ENCODE measurements around the gene APBA2.
"Not testable (repeated sequence)": the region's sequence is repeated elsewhere in the genome, so short reads cannot be mapped to it uniquely, and the experiment has no call there.

APBA2 gene

GRCh38 chr15:28876845-28877185 lies 9.0 kb upstream of the APBA2 start:
- no peak overlapping the region for H3K4me3 ChIP-seq (ENCODE audit: low read depth, low read length)

DNA sequence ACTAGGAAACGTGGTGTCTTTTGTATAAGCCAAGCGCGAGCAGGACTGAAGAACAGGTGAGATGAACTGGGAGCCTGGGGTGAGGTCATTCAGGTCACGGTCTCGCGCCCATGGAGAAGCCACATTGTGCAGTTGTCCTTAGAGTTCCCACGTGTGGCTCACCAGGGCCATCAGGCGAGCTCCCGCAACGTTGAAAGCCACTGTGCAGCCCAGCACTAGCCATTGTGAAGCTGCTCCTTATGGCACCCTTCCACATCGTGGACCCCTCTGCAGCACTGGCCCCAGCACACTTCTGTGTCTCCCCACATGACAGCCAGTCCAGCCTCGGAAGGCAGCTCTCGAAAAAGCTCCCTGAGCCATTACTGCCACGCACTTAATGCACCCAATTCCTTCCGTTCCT lies 7.6 kb upstream of the APBA2 start:
- no peak overlapping the region for H3K4me3 ChIP-seq (ENCODE audit: low read depth, low read length)

- no peak overlapping the region for H3K4me3 ChIP-seq (ENCODE audit: low read depth, low read length)
These were observed 6.2 kb upstream of the APBA2 start for GRCh38 chr15:28879551-28879950.

DNA sequence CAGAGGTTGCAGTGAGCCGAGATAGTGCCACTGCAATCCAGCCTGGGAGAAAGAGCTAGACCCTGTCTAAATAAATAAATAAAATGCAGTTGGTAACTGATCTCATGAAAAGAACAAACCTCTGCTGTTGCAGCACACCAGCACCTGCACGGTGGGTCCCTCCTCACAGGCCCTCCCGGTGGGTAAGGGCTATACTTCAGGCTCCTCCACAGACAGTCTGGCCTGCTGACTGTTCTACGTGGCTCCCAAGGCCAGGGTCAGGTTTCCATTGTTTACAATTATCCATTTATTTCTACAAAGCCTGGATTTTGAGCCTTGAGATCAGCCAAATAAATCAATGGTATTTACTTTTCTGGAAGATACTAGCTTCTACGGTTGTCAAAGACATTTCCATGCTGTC lies 5.1 kb upstream of the APBA2 start:
- H3K4me3 ChIP-seq (ENCODE audit: low read depth, low read length), result no peak overlapping the region

DNA sequence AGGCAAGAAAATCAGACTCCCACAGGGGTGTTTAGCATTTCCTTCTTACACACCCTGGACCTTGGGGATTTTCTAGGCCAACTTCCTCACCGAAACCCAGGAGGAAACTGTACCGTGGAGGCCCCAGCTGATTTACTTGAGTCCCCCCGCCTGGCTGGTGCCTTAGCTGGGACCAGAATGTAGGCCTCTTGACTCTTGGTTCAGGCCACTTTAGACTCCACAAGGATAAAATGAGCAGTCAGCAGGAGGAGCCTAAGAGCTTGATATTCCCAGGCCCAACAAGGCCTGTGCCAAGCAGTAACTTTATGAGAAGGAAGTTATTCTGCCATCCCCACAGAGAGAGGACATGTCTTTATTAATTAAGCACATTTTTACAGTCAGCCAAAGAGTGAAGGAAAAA lies 4.6 kb upstream of the APBA2 start:
- H3K4me3 ChIP-seq (ENCODE audit: low read depth, low read length), result no peak overlapping the region

GRCh38 chr15:28881600-28881999 lies 4.2 kb upstream of the APBA2 start:
- H3K4me3 ChIP-seq (ENCODE audit: low read depth, low read length), result no peak overlapping the region

DNA sequence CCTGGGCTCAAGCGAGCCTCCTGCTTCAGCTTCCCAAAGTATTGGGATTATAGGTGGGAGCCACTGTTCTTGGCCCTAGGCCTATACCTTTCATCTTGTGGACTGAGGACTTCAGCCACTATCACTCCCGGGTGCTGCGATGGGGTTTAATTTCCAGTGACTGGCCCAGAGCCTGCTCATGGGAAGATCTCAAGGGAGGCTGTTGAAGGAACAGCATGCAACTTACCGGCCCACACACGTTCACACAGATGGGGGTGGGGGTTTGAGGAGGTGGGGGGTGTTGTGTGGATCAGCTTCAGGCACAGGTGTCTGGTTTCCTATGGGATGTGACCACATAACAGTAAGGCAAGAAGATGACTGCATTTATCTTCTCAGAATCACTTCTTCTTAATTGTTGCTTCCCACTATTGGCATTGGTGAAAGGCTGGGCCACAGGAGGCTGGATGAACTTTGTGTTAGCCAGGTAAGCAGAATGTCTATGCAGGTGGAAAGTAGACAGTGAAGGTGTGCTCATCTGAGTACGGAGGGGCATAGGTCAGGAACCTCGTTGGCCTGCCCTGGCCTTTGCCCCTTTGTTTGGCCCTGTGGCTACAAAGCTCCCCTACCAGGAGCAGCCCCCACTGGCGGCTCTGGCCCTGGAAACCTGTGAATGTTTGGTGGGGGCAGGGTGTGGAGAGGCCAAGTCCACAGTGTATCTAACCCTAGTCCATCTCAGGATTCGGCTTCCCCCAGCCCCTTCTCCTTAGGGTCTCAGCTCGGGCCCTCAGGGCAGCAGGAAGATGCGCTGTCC lies 1.4 kb upstream of the APBA2 start:
- H3K4me3 ChIP-seq (ENCODE audit: low read depth, low read length), result no peak overlapping the region

DNA sequence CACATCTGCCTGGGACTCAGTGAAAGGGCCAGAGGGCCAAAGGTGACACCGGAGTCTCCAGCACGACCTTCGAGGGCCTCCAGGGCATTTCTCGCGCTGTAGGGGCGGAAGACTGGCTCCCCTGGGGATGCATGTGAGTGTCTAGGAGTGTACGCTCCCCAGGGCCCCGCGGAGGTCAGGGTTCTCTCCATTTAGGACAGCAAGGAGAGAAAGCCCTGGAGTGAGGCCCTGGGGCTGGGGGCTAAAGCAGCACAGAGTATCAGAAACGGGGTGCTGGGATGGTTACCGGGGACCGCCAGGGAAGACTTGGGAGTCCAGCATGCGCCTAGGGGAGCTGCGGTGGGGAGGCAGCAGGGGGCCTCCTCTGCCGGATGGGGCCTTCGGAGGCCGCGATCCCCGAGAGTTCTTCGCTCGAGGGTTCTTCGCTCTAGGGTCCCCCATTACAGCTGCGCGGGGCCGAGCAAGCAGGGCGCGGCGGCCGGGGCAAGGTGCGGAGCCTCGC lies 595 bp upstream of the APBA2 start:
- peak overlapping the region; percentile 45 for H3K4me3 ChIP-seq (ENCODE audit: low read depth, low read length)

DNA sequence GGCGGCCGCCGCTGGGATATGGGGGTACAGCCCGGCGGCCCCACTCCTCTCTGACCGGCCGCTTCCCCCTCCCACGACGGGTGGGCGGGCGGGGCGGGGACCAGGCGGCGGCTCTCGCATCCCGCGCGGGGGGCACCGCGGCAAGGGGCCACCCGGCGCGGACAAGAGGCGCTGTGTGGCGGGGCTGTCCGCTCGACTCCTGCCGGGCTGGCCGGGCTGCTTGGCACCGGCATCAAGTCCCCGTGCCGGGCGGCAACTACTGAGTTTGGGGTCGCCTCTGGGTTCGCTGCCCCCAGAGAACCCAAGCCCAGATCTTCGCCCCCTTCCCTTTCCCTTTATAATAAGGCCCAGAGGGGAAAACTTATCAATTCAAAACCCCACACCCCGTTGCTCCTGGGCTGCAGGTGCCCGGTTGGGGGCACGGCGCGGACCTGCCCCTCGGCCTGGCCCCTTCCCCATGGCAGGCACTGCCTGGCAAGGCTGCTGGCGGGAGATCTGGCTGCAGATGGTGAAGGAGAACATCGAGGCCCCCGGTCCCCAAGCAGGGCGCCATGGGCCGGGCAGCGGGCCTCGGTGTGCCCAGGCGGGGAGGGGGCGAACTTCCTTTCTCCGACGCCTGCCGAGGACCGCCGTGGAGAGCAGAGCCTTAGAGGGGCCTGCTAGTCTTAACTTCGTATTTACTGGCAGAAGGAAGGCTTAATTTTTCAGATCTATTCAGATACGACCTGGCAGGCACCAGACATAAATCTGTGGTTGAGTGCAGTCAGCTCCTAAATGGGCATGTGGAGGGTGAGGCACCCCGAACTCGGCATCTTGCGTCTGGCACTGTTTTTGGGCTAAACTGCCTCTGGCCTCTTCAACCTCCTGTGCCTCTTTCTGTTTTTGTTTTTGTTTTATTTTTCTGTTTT lies 911 bp downstream of the APBA2 start:
- H3K4me3 ChIP-seq (ENCODE audit: low read depth, low read length), result peak overlapping the region; percentile 45

DNA sequence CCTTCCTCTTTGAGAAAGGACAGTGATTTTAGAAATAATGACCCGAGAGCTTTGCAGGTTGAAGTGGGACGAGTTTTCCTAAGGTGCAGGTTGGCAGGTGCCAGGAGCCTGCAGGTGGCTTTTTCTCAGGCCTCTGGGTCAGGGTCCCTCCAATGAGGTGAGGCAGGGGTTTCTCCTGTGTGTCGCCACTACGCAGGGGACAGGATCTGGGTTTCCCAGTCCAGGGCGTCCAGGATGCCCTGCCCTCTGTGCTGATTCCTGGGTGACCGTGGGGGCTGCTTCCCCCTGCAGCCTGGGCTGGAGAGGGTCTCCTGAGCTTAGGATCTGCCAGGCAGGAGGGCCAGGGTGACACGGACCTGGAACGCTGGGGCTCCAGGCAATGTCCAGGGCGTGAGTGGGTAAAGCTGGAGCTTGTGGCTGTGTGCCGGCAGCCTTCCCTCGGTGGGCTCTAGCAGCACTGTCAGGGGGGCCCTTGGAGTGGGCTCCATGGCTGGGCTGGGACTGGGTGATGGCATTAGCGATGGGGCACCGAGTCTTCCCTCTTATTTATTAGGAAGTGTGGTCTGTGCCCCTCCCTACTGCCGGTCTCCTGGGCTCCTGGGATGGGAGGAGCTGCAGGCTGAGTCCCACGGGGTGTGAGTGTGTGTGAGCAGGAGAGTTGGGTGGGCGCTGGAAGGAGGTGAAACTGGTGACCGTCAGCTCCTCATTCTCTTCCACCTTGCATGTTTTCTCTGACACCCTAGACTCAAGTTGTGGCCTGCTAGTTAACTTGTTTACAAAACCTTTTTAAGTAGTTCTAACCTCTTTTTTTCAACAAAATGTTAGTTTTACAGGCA lies 1.8 kb downstream of the APBA2 start:
- H3K4me3 ChIP-seq (ENCODE audit: low read depth, low read length), result no peak overlapping the region

DNA sequence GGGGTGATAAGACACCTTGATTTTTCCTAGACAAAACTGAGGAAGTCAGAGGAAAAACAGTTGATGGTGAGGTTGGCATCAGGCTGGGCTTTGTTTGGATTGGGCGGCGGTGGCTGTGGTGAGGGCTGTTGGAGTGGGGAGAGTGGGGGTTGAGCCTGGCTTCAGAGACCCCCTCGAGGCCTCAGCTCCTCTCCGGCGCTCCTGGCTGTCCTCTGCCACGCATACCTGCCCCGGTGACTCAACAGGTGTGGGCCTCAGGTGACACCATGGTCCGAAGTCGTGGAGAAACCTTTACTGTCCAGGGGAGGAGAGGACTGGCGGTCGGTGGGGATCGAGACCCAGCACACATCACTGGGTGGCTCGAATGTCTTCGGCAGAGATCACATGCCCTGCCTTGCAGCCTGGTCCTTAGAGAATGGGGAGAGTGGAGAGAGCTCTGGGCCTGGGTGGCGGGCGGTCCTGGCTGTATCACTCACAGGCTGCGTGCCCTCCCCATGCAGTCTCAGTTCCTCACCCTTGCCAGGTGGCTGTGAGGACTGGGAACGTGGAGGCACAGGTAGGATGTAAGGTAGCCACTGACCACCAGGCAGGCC lies 2.6 kb downstream of the APBA2 start:
- no peak overlapping the region for H3K4me3 ChIP-seq (ENCODE audit: low read depth, low read length)

GRCh38 chr15:28888900-28889299 lies 3.1 kb downstream of the APBA2 start:
- H3K4me3 ChIP-seq (ENCODE audit: low read depth, low read length), result no peak overlapping the region

DNA sequence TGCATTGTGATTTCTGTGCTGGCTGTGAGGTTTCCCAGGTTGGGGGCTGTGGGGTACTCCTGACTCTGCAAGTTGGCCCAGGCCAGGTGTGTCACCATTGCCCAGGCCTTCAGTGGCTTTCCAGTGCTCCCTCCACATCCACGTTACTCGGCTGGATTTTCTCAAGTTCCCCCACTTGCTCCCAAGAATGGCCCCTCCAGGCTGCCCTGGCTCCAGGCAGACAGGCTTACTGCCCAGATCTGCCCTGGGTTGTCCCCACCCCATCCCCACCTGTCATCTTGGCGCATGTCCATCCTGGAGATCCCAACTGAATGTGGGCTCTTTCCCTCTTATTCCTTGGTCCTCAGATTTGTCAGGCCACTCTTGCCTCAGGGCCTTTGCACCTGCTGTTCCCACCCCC lies 3.6 kb downstream of the APBA2 start:
- no peak overlapping the region for H3K4me3 ChIP-seq (ENCODE audit: low read depth, low read length)

DNA sequence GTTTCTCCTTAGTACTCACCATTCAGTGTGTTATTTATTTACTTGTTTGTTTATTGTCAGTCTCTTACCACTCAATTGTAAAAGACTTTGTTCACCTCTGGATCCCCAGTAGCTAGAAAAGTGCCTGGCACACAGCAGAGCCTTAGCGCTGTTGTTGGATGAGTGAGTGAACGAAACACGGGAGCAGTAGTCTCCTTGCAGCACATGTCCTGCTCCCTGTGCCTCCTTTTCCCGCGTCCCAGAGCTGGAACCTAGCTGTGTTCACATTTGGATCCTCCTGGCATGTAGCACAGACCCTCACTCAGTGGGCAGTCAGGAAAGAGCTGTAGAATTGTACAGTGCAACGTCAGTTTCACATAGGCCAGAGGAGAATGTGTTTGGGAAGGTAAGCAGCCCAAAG lies 4.1 kb downstream of the APBA2 start:
- not testable (repeated sequence) for H3K4me3 ChIP-seq (ENCODE audit: low read depth, low read length)

GRCh38 chr15:28890291-28890690 lies 4.5 kb downstream of the APBA2 start:
- H3K4me3 ChIP-seq (ENCODE audit: low read depth, low read length), result not testable (repeated sequence)

DNA sequence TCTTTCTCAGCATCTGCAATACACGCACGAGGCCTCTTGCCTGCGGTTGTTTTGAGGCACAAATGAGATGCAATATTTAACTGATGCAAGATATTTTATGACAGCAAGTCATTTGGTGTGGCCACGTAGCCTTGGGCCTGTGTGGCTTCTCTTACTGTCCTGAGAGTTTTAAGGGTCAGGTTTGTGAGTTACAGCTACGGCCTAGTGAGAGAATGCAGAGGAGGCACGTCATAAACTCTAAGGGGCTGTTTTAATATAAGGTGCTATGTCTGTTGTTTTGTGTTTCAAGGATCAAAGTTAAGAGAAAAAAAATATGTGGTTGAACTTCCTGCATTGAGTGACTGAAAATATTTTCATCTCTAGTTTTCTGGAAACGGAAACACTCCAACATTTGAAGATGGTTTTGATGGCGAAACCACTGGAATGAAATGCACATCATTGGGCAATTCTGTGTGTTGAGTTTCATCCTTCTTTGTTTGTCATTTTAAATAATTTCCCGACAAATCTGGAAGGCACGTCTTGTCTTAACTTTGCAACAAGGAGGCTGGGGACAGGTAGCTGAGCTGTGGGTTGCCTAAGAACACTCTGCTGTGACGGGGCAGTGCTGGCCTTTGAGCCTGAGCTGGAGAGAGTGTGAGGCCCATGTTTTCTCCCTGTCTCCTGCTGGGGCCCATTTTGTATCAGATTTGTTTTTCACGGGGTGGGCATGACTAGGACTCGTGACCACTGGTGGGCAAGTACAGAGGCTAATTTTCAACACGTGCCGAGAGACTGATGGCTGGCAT lies 5.1 kb downstream of the APBA2 start:
- no peak overlapping the region for H3K4me3 ChIP-seq (ENCODE audit: low read depth, low read length)

GRCh38 chr15:28891588-28891987 lies 5.8 kb downstream of the APBA2 start:
- H3K4me3 ChIP-seq (ENCODE audit: low read depth, low read length), result no peak overlapping the region

- no peak overlapping the region for H3K4me3 ChIP-seq (ENCODE audit: low read depth, low read length)
These were observed 7.2 kb downstream of the APBA2 start for GRCh38 chr15:28892789-28893610.

GRCh38 chr15:28894631-28895030 lies 8.9 kb downstream of the APBA2 start:
- H3K4me3 ChIP-seq (ENCODE audit: low read depth, low read length), result no peak overlapping the region

Data from iPS-11a (cell line).